ENCODE results near the gene MANEAL.
"Not testable (repeated sequence)": the region's sequence is repeated elsewhere in the genome, so short reads cannot be mapped to it uniquely, and the experiment has no call there.

MANEAL gene, protein sequence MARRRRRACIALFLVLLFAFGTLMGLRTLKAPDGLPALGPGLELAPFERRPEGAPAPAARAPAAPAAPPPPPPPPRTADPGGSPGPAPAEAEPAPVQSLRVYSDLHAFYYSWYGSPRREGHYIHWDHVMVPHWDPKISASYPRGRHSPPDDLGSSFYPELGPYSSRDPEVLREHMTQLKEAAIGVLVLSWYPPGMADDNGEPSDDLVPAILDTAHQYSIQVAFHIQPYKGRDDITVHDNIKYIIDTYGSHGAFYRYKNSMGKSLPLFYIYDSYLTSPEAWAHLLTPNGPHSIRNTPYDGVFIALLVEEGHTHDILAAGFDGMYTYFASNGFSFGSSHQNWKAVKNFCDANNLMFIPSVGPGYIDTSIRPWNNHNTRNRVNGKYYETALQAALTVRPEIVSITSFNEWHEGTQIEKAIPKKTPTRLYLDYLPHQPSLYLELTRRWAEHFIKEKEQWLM

DNA sequence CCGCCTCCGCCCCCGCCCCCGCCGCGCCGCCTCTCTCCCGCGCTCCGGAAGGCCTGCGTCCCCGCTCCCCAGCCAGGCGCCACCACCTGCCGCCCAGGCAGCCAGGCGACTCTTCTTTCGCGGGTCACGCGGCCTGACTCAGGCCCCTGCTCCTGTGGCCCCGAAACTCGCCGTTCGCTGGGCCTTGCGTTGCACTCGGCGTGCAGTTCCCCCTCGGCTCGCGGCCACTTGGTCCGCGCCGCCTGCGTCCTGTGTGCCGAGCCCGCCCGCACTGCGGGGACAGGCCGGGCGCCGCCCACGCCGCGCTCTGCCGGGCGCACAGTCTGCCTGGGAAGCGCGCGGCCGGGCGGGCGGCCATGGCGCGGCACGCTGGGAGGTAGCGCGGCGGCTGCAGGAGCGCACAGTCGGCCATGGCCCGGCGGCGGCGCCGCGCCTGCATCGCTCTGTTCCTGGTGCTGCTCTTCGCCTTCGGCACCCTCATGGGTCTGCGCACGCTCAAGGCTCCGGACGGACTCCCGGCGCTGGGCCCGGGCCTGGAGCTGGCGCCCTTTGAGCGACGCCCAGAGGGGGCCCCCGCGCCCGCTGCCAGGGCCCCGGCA is at the start of gene MANEAL:
TSS of gene MANEAL (plus strand) at position 75 of the 599 bp plus-strand sequence. CDS start at position 411, 336 bp downstream.
- peak; percentile 79 for DNase-seq

DNA sequence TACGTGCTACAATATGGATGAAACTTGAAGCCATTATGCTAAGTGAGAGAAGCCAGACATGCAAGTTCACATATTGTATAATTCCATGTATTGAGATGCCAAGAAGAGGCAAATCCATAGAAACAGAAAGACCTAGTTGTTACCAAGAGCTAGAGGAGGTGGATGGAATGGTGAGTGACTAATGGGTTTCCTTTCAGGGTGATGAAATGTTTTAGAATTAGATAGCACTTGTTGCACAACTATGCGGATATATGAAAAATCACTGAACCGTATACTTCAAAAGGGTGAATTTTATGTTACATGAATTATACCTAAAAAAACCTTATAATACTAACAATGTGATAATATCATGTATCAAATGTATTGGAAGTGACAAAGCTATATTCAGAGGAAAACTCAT is 46.8 kb upstream of the MANEAL start:
- no peak for DNase-seq

DNA sequence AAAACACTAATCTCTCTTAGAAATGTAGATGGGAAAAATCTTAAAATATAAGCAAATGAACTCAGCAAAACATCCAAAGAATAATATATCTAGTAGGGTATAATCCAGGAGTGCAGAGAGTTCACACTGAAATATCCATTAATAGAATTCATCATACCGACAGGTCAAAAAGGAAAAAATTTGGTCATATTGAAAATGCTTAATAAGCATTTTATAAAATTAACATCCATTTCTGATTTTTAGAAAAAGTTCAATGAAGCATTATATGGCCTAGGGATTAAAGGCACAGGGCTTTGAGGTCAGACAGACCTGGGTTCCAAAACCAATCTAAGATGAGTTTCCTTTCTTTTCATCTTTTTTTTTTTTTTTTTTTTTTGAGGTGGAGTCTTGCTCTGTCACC is 45.1 kb upstream of the MANEAL start:
- DNase-seq, result no peak

DNA sequence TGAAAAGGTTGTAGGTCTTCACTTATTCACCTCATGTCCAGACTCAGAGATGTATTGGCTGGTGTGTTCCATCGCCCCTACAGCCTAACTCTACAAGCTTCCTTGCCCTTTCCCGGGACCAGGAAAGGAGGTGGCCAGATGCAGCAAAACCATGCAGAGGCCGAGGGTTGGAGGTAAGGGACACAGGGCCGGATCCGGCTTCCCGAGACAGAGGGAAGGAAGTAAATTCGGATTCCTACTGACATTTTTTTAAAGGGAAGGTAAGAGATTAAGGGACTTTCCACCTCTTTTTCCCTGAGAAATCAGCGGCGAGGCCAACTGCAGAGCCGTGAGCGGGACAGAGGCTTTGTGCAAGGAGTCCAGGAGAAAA is 41.4 kb upstream of the MANEAL start:
- DNase-seq, result peak; percentile 41

DNA sequence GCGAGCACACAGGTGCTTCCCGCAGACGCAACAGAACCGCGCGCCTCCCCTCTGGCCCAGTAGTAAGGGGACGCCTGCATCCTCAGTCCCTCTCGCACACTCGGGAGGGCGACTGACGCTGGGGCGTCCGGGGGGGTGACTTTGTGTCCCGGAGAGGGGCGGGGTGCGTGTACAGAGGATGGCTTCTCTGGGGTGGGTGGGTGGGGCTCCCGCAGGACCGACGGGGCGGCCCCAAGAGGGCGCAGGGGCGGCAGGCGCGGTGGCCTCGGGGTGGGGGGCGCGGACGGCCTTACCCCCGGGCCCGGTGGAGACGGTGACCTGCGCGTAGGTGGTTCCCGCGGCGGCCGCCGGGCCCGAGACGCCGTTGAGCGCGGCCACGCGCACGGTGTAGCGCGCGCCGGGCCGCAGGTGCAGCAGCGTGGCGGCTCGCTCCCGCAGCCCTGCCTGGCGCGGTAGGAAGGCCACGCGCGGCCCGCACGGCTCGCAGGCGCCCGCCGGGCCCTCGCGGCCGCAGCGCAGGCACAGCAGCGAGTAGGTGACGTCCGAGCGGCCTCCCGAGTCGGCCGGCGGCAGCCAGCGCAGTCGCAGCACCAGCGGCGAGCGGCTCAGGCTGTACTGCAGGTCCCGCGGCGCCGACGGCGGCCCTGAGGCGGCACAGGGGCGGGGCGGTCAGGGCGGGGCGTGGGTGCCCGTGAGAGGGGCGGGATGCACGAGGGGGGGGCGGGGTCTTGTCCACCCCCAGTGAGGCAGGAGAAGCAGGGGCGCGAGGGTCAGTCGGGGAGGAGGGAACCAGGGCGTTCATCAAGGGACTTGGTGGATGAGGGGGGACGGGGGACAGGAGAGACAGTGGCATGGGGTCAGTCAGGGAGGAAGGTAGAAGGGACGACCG is 40.8 kb upstream of the MANEAL start:
- no peak for DNase-seq

DNA sequence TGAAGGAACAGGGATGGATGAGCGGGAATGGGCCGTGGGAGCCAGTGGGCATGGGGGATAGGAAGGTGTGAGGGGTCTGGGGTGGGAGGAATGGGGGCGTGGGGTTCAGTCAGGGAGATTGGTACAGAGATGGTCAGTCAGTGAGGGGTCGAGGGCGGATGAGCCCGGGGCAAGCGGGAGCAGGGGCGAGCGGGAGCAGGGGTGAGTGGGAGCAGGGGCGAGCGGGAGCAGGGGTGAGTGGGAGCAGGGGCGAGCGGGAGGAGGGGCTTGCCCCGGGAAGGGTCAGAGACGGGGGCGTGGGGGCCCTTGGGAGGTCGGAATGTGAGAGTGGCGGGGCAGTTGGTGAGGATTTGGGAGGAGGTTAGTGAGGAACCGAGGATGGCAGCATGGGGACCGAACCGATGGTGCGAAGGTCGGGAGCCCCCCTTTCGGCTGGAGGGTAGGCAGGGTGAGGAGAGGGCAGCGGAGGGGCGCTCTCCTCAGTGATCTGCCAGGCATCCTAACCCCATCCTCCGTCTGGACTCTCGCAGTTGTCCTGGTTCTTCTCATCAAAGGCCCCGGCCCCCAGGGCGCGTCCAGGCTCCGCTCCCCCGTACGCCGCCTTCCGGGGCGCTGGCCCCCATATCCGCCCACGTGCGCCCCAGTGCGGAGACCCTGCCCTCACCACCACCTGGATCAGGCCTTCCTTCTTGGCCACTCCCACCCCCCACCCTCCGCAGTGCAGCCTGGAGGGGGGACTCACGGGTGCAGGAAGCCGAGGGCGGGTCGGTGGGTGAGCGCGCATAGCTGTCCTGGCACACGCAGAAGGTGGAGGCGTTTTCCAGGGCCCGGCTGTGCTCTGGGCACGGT is 40.0 kb upstream of the MANEAL start:
- no peak for DNase-seq

DNA sequence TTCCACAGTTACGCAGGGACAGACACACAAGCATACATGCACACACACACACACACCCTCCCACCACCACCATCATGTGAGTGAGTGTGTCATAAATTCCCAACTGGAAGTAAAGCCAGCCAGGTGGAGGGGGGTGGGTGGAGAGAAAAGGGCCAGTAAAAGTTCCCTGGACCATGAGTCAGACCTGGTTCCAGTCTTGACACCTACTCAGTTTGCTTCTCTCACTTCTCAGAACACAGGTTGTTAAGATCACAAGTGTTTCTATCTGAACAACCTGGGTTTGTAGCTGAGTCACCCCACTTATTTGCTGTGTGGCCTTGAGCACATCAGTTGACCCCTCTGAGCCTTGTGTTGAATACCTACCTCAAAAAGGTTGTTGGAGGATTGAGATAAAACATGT is 38.4 kb upstream of the MANEAL start:
- DNase-seq, result no peak

DNA sequence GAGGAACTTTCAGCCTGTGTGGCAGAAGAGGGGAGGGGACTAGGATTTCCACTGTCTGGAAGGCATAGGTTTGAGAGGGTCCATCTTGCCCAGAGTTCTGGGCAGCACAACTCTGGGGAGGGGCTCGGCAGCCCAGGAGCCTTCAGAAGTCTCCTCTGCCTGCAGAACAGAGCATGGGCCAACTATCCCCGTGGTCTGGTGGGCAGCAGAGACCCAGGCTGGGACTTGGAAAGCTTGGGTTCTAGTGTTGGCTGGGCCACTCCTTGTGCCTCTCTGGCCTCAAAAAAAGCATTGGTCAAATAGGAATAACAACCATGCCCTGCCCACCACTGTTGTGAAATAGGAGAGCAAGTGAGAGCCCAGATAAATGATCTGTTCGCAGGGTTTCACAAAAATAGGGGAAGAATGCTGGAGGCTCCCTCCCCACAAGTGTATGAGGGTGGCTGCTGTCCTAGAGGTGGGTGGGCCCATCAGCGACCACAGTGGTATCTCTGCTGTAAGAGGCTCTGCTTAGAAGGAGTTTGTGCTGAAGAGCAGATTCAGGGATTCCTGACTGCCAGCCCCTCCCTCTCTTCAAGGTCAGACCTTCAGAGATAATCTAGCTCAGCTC is 37.6 kb upstream of the MANEAL start:
- no peak for DNase-seq

DNA sequence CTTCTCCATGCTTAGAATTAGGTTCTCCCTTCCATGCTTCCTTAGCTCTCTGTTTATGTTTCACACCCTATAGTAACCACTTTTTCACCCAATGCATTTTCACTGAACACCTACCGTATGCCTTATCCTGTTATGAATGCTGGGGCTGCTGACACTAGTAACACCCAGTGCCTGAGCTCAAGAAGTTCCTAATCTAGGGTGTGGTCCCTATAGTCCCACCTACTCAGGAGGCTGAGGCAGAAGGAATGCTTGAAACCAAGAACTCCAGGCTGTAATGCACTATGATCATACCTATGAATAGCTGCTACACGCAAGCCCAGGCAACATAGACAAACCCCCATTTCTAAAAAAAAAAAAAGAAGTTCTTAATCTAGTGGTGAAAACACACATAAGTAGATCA is 34.2 kb upstream of the MANEAL start:
- no peak for DNase-seq

DNA sequence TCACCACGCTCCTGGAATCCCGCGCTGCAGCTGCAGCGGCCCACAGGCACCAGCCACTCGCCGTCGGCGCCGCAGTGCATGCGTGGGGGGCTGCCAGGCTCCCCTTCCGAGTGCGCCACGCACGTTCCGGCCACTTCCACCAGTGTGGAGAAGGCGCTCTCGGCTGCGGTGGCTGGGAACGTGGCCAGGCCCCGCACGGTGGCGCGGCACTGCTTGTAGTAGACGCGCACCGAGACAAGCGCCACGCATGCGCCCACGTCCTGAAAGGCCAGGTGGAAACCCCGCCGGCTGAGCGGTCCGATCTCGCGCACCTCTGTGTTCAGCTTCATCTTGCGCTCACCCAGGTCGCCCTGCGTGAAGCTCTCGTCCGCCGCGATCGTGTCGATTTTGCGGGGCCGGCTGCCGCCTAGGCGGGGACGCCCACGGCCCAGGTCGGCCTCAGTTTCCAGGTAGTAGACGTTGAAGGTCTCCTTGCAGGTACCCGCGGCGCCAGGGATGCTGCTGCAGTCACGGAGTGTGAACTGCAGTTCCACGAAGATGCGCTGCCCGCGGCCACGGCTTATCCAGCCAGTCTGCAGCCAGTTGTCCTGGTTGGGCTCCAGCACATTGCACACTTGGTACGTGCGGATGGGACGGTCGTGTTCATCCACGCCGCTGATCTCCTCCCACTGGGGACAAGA is 32.1 kb upstream of the MANEAL start:
- DNase-seq, result no peak

DNA sequence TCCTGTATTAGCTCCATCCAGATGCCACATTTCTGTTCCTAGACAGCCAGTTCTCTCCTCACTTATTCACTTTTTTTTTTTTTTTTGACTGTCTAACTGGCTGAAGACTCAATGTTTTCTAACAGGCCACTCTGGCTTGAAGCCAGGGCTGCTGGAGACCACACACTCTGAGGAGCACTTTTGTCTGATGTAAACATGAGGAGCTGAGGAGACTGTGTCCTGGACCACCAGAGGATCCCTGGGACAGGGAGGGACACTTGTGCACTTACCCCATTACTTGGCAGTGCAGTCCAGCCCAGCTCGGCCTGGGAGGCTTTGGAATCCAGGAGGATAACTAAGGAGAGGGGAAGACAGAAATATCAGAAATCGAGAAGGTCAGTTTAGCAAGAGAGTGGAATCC is 31.1 kb upstream of the MANEAL start:
- DNase-seq, result no peak

DNA sequence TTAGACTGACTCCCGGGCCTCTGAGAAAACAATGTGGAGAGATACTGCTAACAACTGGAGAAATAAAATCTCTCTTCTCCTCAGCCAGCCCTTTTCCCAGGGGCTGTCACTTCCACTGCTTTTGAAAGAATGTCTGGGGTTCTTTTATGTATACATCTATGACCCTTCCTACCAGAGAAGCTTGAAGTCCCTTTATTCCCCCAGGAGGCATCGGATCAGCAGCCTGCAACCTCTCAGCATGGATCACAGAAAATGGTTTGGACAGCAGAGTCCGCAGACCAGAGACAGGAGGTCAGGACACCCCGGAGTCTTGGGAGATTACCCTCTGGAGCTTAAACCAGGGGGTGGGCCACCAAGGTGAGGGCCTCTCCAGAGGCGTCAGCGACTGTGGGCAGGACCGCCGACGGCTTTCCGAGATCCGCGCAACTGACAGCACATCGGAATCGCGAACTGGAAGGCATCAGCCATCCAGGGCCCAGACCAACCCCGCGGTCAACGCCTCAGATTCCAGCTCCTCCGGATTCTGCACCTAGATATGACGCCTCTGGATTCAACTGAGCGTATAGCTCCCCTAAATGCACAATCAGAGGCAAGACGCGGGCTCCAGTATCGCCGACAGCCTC is 29.7 kb upstream of the MANEAL start:
- DNase-seq, result no peak

DNA sequence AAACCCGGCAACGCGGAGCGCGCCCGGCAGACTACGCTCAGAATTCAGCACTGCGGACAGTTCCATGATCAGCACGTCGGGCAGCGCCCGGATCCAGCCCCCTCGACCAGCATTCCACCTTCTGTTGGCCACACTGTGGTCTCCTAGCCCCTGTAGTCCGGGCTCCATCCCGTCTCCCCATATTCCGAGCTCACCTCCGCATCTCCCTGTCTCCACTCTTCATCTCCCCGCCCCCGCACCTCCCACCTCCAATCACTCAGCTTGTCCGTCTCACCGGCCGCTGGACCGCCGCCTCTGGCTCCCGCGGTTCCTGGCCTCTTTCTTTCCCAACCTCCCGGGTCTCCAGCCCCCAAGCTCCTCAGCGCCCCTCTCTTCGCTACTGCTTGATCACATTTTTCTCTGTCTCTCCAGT is 29.2 kb upstream of the MANEAL start:
- peak; percentile 84 for DNase-seq

DNA sequence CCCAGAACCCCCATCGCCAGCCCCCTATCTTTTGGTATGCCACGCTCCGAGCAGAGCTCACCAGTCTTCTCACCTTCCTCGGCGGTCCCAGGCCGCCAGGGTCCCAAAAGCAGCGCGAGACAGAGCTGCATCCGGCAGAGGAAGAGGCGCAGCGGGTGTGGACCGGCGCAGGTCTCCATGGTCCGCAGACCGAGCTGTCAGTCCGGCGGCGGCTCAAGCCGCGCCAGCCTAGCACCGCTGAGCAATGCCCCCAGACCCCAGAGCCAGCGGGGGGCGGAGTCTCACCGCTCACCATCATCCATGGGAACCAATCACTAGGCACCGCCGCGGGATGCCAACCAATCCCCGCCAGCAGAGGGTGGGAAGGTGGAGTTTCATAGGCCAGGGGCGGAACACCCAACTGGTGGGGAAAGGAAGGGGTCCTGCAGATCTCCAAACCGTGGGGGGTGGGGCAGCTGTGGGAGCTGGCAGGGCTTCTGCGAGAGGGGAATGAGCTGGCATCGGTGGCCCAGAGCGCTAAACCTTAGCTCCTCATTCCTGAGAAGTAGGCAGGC is 28.7 kb upstream of the MANEAL start, which contains the start of gene EPHA10:
TSS of gene EPHA10 (minus strand) at position 233 of the 554 bp plus-strand sequence. CDS start at position 179, 54 bp downstream.
- DNase-seq, result peak; percentile 89

DNA sequence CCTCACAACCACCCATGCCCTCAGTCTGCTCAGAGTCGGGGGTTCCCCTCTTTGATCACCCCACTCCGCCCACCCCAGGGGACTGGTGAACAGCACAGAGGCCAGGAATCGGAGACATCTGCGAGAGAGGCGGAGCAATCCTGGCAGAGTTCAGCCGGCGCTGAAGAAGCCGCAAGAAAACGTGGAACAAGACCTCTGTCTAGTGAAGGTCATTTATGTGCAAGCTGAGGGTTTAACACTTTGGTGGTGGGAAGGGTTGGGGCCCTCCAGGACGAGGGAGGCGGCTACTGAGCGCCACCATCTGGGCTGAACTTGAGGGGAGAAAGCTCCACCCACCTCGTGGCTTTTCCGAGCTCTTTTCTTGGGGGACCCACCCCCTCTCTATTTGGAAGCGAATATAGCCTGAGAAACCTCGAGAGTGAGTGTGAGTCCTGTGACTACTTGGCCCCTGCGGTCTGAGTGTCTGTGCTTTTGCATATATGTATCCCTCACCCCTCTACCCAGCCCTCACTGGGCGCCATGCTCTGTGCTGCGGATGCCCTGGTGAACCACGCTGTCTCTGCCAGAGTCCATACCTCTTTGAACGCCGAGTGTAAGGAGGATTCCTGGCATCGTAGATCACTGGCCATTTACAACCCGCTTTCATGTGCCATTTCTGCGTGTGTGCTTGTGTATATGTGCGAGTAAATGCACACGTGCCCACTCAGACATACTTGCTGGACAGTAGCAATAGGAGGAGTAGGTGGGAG is 27.6 kb upstream of the MANEAL start:
- peak; percentile 51 for DNase-seq

DNA sequence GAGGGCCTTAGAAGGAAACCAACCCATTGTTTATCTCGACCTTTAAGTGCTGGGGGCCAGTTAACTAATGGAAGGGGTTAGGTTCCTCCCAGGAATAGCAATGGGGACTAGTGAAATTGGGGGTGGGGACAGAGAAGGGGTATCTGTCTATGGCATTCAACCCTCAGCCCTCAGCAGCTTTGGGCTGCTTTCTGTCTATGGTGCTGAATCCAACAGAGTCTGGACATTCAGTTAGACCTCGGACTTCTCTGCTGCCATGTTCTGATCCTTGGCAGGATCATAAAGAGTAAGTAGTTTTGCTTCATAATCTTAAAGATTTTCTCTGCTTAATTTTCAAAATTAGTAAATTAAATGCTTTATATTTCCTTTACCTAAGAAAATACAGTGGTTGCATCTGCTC is 26.2 kb upstream of the MANEAL start:
- no peak for DNase-seq

DNA sequence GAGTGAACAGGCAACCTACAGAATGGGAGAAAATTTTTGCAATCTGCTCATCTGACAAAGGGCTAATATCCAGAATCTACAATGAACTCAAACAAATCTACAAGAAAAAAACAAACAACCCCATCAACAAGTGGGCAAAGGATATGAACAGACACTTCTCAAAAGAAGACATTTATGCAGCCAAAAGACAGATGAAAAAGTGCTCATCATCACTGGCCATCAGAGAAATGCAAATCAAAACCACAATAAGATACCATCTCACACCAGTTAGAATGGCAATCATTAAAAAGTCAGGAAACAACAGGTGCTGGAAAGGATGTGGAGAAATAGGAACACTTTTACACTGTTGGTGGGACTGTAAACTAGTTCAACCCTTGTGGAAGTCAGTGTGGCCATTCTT is 22.2 kb upstream of the MANEAL start:
- DNase-seq, result not testable (repeated sequence)

DNA sequence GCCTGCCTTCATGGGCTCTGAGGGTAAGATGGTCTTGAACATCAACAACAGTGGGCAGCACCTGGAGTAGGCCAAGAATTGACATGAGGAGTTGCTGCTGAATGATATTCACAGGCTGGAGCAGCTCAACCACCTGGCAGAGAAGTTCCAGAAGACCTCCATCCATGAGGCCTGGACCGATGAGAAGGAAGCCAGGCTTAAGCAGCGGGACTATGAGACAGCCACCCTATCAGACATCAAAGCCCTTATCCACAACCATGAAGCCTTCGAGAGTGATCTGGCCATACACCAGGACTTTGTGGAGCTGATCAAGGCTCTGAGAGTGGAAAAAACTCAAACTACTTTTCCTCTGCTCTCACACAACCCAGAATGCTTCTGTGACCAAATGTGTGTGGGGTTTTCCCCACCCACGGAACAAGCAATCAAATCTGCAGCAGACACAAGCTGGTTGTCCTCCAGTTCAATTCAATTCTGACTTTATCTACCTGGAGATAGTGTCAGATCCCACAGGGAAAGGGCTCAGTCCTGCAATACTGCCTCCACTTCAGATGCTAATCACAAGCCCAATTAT is 16.6 kb upstream of the MANEAL start:
- DNase-seq, result no peak

DNA sequence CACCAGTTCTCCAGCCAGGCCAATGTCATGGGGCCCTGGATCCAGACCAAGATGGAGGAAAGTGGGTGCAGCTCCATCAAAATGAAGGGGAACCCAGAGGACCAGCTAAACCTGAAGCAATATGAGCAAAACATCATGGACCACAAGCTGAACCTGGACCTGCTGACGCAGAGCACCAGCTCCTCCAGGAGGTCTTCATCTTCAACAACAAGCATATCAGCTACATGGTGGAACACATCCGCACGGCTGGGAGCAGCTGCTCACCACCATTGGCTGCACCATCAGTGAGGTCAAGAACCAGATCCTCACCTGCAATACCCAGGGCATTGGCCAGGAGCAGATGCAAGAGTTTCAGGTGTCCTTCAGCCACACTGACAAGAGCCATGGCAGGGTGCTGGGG is 15.0 kb upstream of the MANEAL start:
- DNase-seq, result no peak

All from retina (tissue), 1 donor.